ENCODE measurements around the gene ATP8B3. TPM values are rescaled to one million over a fixed set of nuclear protein-coding genes. Genes with fewer than 3 reads are reported as not detected.
"Not testable (repeated sequence)": the region's sequence is repeated elsewhere in the genome, so short reads cannot be mapped to it uniquely, and the experiment has no call there.

Gene ATP8B3
- total RNA-seq, 1 donor from 2014 or later: 0.64 TPM

GRCh38 chr19:1806184-1807029 is 5.7 kb downstream of the ATP8B3 start:
- intact Hi-C loops (cut with DNase I): no loop called here
- no peak for ATAC-seq
- no peak for TF ChIP-seq CTCF (IDR thresholded peaks at IDR 0.05)
- Histone ChIP-seq H3K9me3 (no peaks in the 10 kb centered on the region), H3K27me3 (no peaks in the 10 kb centered on the region), H3K36me3 (no peaks in the 10 kb centered on the region), H3K27ac (no peak overlapping the region), H3K4me3 (no peak overlapping the region), H3K4me1 (no peaks in the 10 kb centered on the region)
- no peak for DNase-seq

- no peaks in the 10 kb centered on the region for H3K4me1 ChIP-seq
- H3K27me3 ChIP-seq: no peaks in the 10 kb centered on the region
- no peak for TF ChIP-seq CTCF (IDR thresholded peaks at IDR 0.05)
- no peaks in the 10 kb centered on the region for H3K36me3 ChIP-seq
- ATAC-seq: no peak
- H3K4me3 ChIP-seq: no peak overlapping the region
- no peak for DNase-seq
- H3K9me3 ChIP-seq: no peaks in the 10 kb centered on the region
- no peak overlapping the region for H3K27ac ChIP-seq
- intact Hi-C loops (cut with DNase I): no loop called here
These were observed 6.5 kb downstream of the ATP8B3 start for GRCh38 chr19:1805401-1806183.

GRCh38 chr19:1804858-1805257 is 7.2 kb downstream of the ATP8B3 start:
- DNase-seq: no peak
- intact Hi-C loops (cut with DNase I): no loop called here
- Histone ChIP-seq H3K27ac (no peak overlapping the region), H3K27me3 (no peaks in the 10 kb centered on the region), H3K36me3 (no peaks in the 10 kb centered on the region), H3K4me3 (no peak overlapping the region), H3K4me1 (no peaks in the 10 kb centered on the region), H3K9me3 (no peaks in the 10 kb centered on the region)
- TF ChIP-seq CTCF (IDR thresholded peaks at IDR 0.05): no peak
- ATAC-seq: no peak

GRCh38 chr19:1799695-1800342 is 12.3 kb downstream of the ATP8B3 start:
- no peak for DNase-seq
- Histone ChIP-seq H3K36me3 (no peaks in the 10 kb centered on the region), H3K27ac (no peak overlapping the region), H3K27me3 (peaks cover 9% of the 10 kb centered on the region), H3K4me1 (no peaks in the 10 kb centered on the region), H3K4me3 (no peak overlapping the region), H3K9me3 (no peaks in the 10 kb centered on the region)
- intact Hi-C loops (cut with DNase I): no loop called here
- no peak for TF ChIP-seq CTCF (IDR thresholded peaks at IDR 0.05)
- ATAC-seq: no peak

- H3K27ac ChIP-seq; H3K36me3 ChIP-seq; intact Hi-C loops (cut with DNase I); H3K4me1 ChIP-seq; H3K9me3 ChIP-seq; H3K4me3 ChIP-seq; ATAC-seq; H3K27me3 ChIP-seq; DNase-seq: not testable (repeated sequence)
These were observed 14.8 kb downstream of the ATP8B3 start for GRCh38 chr19:1797313-1797712.

All from upper lobe of right lung (tissue), 1 donor.